HepG2 (cell line): ENCODE results near the gene WWP2. TPM values are rescaled to one million over a fixed set of nuclear protein-coding genes. Genes with fewer than 3 reads are reported as not detected.

ENCODE experiments used
- FOXK1 ChIP-seq: sonication (generic); formaldehyde crosslinking; IDR thresholded peaks from 2 replicates; pipeline ENCODE4 v1.4.0; 2020; ENCODE audit warnings: low read depth, missing genetic modification reagents, borderline replicate concordance
- MTA3 ChIP-seq: sonication (generic); formaldehyde crosslinking; IDR thresholded peaks from 2 replicates; pipeline ENCODE4 v1.4.0; 2020; ENCODE audit warnings: missing genetic modification reagents
- PAXIP1 ChIP-seq: sonication (generic); formaldehyde crosslinking; conservative IDR thresholded peaks from 2 replicates; pipeline ENCODE4 v1.4.0; 2020; ENCODE audit warnings: mild to moderate bottlenecking, missing genetic modification reagents, moderate library complexity
- SMAD9 ChIP-seq: sonication (generic); formaldehyde crosslinking; IDR thresholded peaks from 2 replicates; pipeline ENCODE4 v1.5.1; 2020; ENCODE audit warnings: mild to moderate bottlenecking, missing genetic modification reagents
- SMARCC2 ChIP-seq: fragments of 450-650 bp; IDR thresholded peaks from 2 replicates; pipeline ENCODE4 v1.6.1; 2017; ENCODE audit warnings: antibody characterized with exemption, mild to moderate bottlenecking
- SRY ChIP-seq: sonication (generic); formaldehyde crosslinking; IDR thresholded peaks from 2 replicates; pipeline ENCODE4 v1.8.0; 2022; ENCODE audit warnings: mild to moderate bottlenecking, missing genetic modification reagents
- TFAP4 ChIP-seq: sonication (generic); IDR thresholded peaks from 2 replicates; pipeline ENCODE4 v1.6.1; 2016; ENCODE audit warnings: low read depth, borderline replicate concordance
- TGIF2 ChIP-seq: IDR thresholded peaks from 2 replicates; pipeline ENCODE4 v1.6.1; 2016; ENCODE audit warnings: control low read depth, missing compliant biosample characterization
- TRIM24 ChIP-seq: sonication (generic); formaldehyde crosslinking; IDR thresholded peaks from 2 replicates; pipeline ENCODE4 v1.8.0; 2022; ENCODE audit warnings: mild to moderate bottlenecking, missing genetic modification reagents
- ZBTB2 ChIP-seq: sonication (generic); formaldehyde crosslinking; IDR thresholded peaks from 2 replicates; pipeline ENCODE4 v1.8.0; 2022; ENCODE audit warnings: low read depth, missing genetic modification reagents
- ZNF331 ChIP-seq: sonication (generic); formaldehyde crosslinking; IDR thresholded peaks from 2 replicates; pipeline ENCODE4 v1.4.0; 2020; ENCODE audit warnings: missing genetic modification reagents
- ZNF549 ChIP-seq: sonication (generic); formaldehyde crosslinking; IDR thresholded peaks from 2 replicates; pipeline ENCODE4 v1.5.0; 2020; ENCODE audit warnings: missing genetic modification reagents
- ZNF772 ChIP-seq: sonication (generic); formaldehyde crosslinking; IDR thresholded peaks from 2 replicates; pipeline ENCODE4 v1.5.0; 2020; ENCODE audit warnings: mild to moderate bottlenecking, missing genetic modification reagents
- ZNF816 ChIP-seq: sonication (generic); formaldehyde crosslinking; IDR thresholded peaks from 2 replicates; pipeline ENCODE4 v1.8.0; 2022; ENCODE audit warnings: missing genetic modification reagents, mild to moderate bottlenecking, borderline replicate concordance
- polyA plus RNA-seq, 8 experiments: library from polyadenylated mRNA; depleted of rRNA in 3 of 8; stranded (reverse) in 7 of 8; unstranded in 1 of 8; fragments of >200 nt; fragmentation: Illumina TruSeq in 4 of 8; extraction: Trizol in 4 of 8; gene quantifications; 2 replicates each; pipeline versions ENCODE4 v1.2.1 to v1.2.3, GENCODE V29; 2011 to 2016; ENCODE audit warnings: low read depth in 4 of 8, missing spikeins in 1 of 8, mixed read lengths in 1 of 8; ENCODE audit not compliant: insufficient read depth in 1 of 8
- total RNA-seq, 5 experiments: library from RNA; depleted of rRNA; stranded (reverse); fragments of >200 nt; fragmentation: Illumina TruSeq; extraction: Trizol; gene quantifications; 2 replicates each; pipeline ENCODE4 v1.2.3, GENCODE V29; 2016; ENCODE audit warnings: low read depth in 1 of 5
- TF ChIP-seq, protein P1 (sequence below), 2 experiments: sonication (generic) in 1 of 2; formaldehyde crosslinking in 1 of 2; IDR thresholded peaks; 2 replicates each; pipeline versions ENCODE4 v1.6.1 to v1.9.0; 2014 to 2022; ENCODE audit warnings: antibody characterized with exemption in 1 of 2, borderline replicate concordance in 1 of 2, inconsistent platforms in 1 of 2, low read depth in 1 of 2, missing genetic modification reagents in 1 of 2

Gene WWP2
- total and polyA plus RNA-seq, 2 of the 13 experiments (the other 11 are each of a cell fraction or from before 2014, with no cell fraction given): 11.4 to 28.2 TPM

GRCh38 chr16:69823831-69824563, 61.9 kb downstream of the WWP2 start (continued):
- TF ChIP-seq, protein P1, sequence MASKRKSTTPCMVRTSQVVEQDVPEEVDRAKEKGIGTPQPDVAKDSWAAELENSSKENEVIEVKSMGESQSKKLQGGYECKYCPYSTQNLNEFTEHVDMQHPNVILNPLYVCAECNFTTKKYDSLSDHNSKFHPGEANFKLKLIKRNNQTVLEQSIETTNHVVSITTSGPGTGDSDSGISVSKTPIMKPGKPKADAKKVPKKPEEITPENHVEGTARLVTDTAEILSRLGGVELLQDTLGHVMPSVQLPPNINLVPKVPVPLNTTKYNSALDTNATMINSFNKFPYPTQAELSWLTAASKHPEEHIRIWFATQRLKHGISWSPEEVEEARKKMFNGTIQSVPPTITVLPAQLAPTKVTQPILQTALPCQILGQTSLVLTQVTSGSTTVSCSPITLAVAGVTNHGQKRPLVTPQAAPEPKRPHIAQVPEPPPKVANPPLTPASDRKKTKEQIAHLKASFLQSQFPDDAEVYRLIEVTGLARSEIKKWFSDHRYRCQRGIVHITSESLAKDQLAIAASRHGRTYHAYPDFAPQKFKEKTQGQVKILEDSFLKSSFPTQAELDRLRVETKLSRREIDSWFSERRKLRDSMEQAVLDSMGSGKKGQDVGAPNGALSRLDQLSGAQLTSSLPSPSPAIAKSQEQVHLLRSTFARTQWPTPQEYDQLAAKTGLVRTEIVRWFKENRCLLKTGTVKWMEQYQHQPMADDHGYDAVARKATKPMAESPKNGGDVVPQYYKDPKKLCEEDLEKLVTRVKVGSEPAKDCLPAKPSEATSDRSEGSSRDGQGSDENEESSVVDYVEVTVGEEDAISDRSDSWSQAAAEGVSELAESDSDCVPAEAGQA (IDR thresholded peaks at IDR 0.05; ENCODE audit: low read depth): no peak
- TF ChIP-seq, protein P1 (CRISPR knock-in tag; IDR thresholded peaks at IDR 0.05; ENCODE audit: borderline replicate concordance): no peak
- no peak for TF ChIP-seq SMARCC2
- peak; percentile 59 for TF ChIP-seq PAXIP1
- TF ChIP-seq SMAD9: no peak
- no peak for TF ChIP-seq ZBTB2 (CRISPR knock-in tag)
- TF ChIP-seq TFAP4: no peak
- no peak for TF ChIP-seq MTA3 (CRISPR knock-in tag)
- TF ChIP-seq ZNF331: no peak
- peak; percentile 44; the same call in 1 of the 2 replicates for TF ChIP-seq ZNF816 (CRISPR knock-in tag)
- TF ChIP-seq FOXK1 (CRISPR knock-in tag): no peak
- 0 out of 2 replicates have a peak, but pooled peaks have one; percentile 34 for TF ChIP-seq TRIM24 (CRISPR knock-in tag)
- no peak for TF ChIP-seq ZNF772 (CRISPR knock-in tag)
- 0 out of 2 replicates have a peak, but pooled peaks have one; percentile 68 for TF ChIP-seq SRY
- 0 out of 2 replicates have a peak, but pooled peaks have one; percentile 31 for TF ChIP-seq TGIF2 (CRISPR knock-in tag)
- no peak for TF ChIP-seq ZNF549 (CRISPR knock-in tag)
